HG03442 (cell line): ENCODE results near the gene MYPN.
A peak's percentile ranks its signal among the peaks of the same experiment; 100 is the strongest.
"Not testable (repeated sequence)": the region's sequence is repeated elsewhere in the genome, so short reads cannot be mapped to it uniquely, and the experiment has no call there.

Experiments used
- ATAC-seq: cut with Tn5 transposase; IDR thresholded peaks from one replicate; pipeline ENCODE4 v1.9.1; 2021; ENCODE audit warnings: mild to moderate bottlenecking, moderate library complexity; ENCODE audit not compliant: unreplicated experiment

MYPN gene

GRCh38 chr10:68109331-68109730 lies at the start of gene MYPN:
Gene MYPN (plus strand): TSS chr10:68109488. CDS start chr10:68121439, 11,951 bp downstream.
- no peak for ATAC-seq

GRCh38 chr10:68067029-68067428 lies 42.3 kb upstream of the MYPN start:
- ATAC-seq, result no peak

- no peak for ATAC-seq
Measured at GRCh38 chr10:68067508-68067907, 41.8 kb upstream of the MYPN start.

- no peak for ATAC-seq
Measured at GRCh38 chr10:68073631-68074030, 35.7 kb upstream of the MYPN start.

- ATAC-seq, result no peak
Measured at GRCh38 chr10:68074031-68074774, 35.1 kb upstream of the MYPN start.

- peak; percentile 85 for ATAC-seq
Measured at GRCh38 chr10:68074775-68075549, 34.3 kb upstream of the MYPN start, which contains the start of gene HERC4. Gene HERC4 (minus strand): TSS chr10:68075283. CDS start chr10:68073108, 2,175 bp downstream.

GRCh38 chr10:68075550-68076004 lies 33.7 kb upstream of the MYPN start:
- ATAC-seq, result no peak

GRCh38 chr10:68076081-68076480 lies 33.2 kb upstream of the MYPN start:
- ATAC-seq, result not testable (repeated sequence)

- ATAC-seq, result no peak
Measured at GRCh38 chr10:68077026-68077425, 32.3 kb upstream of the MYPN start.

GRCh38 chr10:68079434-68079833 lies 29.9 kb upstream of the MYPN start:
- no peak for ATAC-seq

GRCh38 chr10:68080853-68081431 lies 28.3 kb upstream of the MYPN start:
- no peak for ATAC-seq

GRCh38 chr10:68081916-68082315 lies 27.4 kb upstream of the MYPN start:
- no peak for ATAC-seq

- ATAC-seq, result no peak
Measured at GRCh38 chr10:68082872-68083271, 26.4 kb upstream of the MYPN start.

- no peak for ATAC-seq
Measured at GRCh38 chr10:68083953-68084352, 25.3 kb upstream of the MYPN start.

GRCh38 chr10:68084469-68084868 lies 24.8 kb upstream of the MYPN start:
- no peak for ATAC-seq

- ATAC-seq, result no peak
Measured at GRCh38 chr10:68086011-68086410, 23.3 kb upstream of the MYPN start.

GRCh38 chr10:68086910-68087684 lies 22.2 kb upstream of the MYPN start:
- no peak for ATAC-seq

- no peak for ATAC-seq
Measured at GRCh38 chr10:68087685-68088401, 21.4 kb upstream of the MYPN start.

GRCh38 chr10:68088740-68089139 lies 20.5 kb upstream of the MYPN start:
- no peak for ATAC-seq

GRCh38 chr10:68090586-68090985 lies 18.7 kb upstream of the MYPN start:
- no peak for ATAC-seq
